ENCODE results near the gene FGF7. TPM values are rescaled to one million over a fixed set of nuclear protein-coding genes. Genes with fewer than 3 reads are reported as not detected.
A peak's percentile ranks its signal among the peaks of the same experiment; 100 is the strongest.
"Not testable (repeated sequence)": the region's sequence is repeated elsewhere in the genome, so short reads cannot be mapped to it uniquely, and the experiment has no call there.

The FGF7 gene
- total RNA-seq, 1 donor from 2014 or later, result not detected

DNA sequence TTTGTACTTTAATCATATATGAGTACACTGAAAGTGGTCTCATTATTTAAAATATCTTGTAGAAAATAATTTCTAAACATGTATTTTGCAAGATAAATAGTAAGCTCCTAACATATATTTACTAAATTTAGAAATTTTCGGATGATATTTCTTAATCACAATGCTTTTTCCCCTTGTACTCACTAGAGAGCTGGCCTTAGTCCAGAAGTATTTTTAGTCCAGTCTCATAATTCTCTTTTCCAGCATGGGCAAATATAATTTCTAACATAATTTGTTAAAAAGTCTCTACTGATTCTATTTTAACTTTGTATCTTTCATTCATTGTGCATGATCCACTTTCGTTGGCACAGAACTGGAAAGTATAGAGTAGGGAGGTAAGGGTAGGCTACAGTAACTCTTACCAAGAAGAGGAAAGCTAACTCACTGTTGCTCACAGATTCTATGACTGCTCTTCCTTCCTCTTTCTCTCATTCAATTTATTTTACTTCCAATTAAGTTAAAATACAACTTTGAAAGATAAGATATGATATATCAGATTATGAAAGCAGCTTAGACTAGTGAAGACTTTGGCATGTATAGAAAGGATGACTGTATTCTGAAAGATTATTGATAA, 39.3 kb downstream of the FGF7 start:
- no peak for DNase-seq (ENCODE audit: low read depth)
- TF ChIP-seq, protein P1, sequence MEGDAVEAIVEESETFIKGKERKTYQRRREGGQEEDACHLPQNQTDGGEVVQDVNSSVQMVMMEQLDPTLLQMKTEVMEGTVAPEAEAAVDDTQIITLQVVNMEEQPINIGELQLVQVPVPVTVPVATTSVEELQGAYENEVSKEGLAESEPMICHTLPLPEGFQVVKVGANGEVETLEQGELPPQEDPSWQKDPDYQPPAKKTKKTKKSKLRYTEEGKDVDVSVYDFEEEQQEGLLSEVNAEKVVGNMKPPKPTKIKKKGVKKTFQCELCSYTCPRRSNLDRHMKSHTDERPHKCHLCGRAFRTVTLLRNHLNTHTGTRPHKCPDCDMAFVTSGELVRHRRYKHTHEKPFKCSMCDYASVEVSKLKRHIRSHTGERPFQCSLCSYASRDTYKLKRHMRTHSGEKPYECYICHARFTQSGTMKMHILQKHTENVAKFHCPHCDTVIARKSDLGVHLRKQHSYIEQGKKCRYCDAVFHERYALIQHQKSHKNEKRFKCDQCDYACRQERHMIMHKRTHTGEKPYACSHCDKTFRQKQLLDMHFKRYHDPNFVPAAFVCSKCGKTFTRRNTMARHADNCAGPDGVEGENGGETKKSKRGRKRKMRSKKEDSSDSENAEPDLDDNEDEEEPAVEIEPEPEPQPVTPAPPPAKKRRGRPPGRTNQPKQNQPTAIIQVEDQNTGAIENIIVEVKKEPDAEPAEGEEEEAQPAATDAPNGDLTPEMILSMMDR (IDR thresholded peaks at IDR 0.05; ENCODE audit: insufficient read depth, low read length, poor library complexity, severe bottlenecking), result no peak
- H3K27me3 ChIP-seq (ENCODE audit: control insufficient read depth, insufficient read depth, low read length), result no peaks in the 10 kb centered on the region
- H3K36me3 ChIP-seq (ENCODE audit: control insufficient read depth, insufficient read depth, low read length), result no peaks in the 10 kb centered on the region
- no peak overlapping the region for H3K4me3 ChIP-seq (ENCODE audit: low read depth, low read length)

DNA sequence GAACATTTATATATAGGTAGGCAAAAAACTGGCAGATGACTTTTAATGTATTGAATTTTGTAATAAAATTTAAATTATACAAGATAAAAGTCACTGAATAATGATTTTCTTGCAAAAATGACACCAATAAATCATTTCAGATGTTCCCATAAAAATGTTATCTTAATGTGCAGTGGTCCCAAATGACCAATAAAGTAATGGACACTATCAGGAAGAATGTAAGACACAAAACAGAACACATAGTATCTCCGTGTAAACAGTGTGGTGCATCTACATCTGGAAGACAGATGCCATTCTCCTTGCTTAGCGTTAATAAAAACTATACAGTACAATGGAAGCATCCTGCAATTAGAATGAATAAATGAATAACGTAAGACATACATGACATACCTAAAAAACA, 41.5 kb downstream of the FGF7 start:
- DNase-seq (ENCODE audit: low read depth), result no peak
- Histone ChIP-seq H3K36me3 (ENCODE audit: control insufficient read depth, insufficient read depth, low read length) (no peaks in the 10 kb centered on the region), H3K4me3 (ENCODE audit: low read depth, low read length) (no peak overlapping the region), H3K27me3 (ENCODE audit: control insufficient read depth, insufficient read depth, low read length) (no peaks in the 10 kb centered on the region)
- TF ChIP-seq, protein P1 (IDR thresholded peaks at IDR 0.05; ENCODE audit: insufficient read depth, low read length, poor library complexity, severe bottlenecking), result no peak

DNA sequence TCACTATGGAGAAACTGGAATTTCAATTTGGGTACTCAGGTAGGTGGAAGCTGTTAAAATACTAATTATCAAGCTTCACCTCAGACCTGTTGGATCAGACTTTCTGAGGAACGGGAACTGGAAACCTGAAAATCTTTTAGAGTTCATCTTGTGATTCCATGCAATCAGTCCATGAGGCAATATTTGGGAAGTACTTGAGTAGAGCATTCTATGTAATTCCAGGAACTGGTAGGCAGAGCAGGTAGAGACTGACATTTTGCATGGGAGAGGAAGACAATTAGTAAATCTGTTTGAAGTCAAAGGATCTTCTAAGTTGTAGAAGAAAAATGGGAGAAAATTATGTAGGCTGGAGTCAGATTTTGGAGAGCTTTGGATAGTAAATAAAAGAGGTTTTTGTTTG, 43.1 kb downstream of the FGF7 start:
- Histone ChIP-seq H3K36me3 (ENCODE audit: control insufficient read depth, insufficient read depth, low read length) (no peaks in the 10 kb centered on the region), H3K27me3 (ENCODE audit: control insufficient read depth, insufficient read depth, low read length) (no peaks in the 10 kb centered on the region), H3K4me3 (ENCODE audit: low read depth, low read length) (no peak overlapping the region)
- DNase-seq (ENCODE audit: low read depth), result no peak
- TF ChIP-seq, protein P1 (IDR thresholded peaks at IDR 0.05; ENCODE audit: insufficient read depth, low read length, poor library complexity, severe bottlenecking), result no peak

DNA sequence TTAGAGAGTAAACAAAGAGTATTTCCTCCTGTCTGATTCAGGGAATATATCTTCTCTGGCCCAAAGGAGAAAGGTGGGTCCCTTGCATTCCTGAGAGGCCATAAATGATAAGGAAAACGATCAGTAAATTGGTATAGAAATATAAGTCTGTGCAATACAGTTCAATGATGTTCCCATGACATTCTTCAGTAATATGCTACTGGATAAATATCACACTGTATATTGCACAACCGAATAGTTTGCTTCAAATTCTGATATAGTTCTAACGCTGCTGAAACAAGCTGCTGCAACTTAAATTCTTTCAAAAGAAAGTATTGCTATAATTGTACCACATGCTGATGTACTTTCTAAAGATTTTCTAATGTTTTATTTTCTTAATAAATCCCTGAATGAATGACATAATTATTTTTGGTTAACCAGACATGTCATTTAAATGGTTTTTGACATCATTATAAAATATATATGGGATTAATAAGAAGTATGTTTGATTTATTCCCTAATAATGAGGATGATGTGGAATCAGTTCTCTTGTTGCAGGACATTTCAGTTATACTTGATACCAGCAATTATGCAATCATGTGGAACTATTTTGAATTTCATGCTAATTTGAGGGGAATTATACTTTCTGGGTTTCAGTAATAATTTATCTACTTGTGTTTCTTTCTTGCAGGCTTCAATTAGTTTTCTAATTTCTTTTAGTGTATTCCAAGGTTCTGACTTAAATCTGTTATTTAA, 44.9 kb downstream of the FGF7 start:
- H3K4me3 ChIP-seq (ENCODE audit: low read depth, low read length), result no peak overlapping the region
- H3K27me3 ChIP-seq (ENCODE audit: control insufficient read depth, insufficient read depth, low read length), result no peaks in the 10 kb centered on the region
- TF ChIP-seq, protein P1 (IDR thresholded peaks at IDR 0.05; ENCODE audit: insufficient read depth, low read length, poor library complexity, severe bottlenecking), result no peak
- no peaks in the 10 kb centered on the region for H3K36me3 ChIP-seq (ENCODE audit: control insufficient read depth, insufficient read depth, low read length)
- DNase-seq (ENCODE audit: low read depth), result no peak

DNA sequence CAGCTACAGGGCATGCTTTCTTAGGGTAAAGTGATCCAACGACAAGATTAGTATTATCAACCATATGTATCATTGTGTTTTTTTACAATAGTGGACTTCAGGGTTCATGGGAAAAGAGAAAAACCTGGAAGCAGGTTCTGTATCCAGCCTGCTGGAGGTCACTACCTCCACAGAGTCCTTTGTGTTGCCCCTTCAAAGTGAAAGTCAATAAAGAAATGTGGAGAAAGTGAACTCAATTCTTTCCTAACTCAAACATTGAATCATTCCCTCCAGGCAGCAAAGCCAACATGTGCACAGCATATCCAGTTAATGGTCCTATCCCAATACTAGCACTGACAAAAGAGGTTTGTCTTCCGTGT, 45.4 kb downstream of the FGF7 start:
- TF ChIP-seq, protein P1 (IDR thresholded peaks at IDR 0.05; ENCODE audit: insufficient read depth, low read length, poor library complexity, severe bottlenecking), result no peak
- Histone ChIP-seq H3K36me3 (ENCODE audit: control insufficient read depth, insufficient read depth, low read length) (no peaks in the 10 kb centered on the region), H3K27me3 (ENCODE audit: control insufficient read depth, insufficient read depth, low read length) (no peaks in the 10 kb centered on the region), H3K4me3 (ENCODE audit: low read depth, low read length) (no peak overlapping the region)
- DNase-seq (ENCODE audit: low read depth), result no peak

DNA sequence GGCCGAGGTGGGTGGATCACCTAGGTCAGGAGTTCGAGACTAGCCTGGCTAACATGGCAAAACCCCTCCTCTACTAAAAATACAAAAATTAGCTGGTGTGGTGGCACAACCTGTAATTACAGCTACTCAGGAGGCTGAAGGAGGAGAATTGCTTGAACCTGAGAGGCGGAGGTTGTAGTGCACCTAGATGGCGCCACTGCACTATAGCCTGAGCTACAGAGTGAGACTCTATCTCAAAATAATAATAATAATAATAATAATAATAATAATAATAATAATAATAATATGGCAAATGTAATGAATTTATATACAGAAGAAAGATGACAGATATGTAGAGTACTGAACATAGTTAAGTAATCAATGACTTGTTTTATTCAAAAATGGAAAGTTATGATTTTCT, 48.2 kb downstream of the FGF7 start:
- not testable (repeated sequence) for H3K36me3 ChIP-seq (ENCODE audit: control insufficient read depth, insufficient read depth, low read length); H3K4me3 ChIP-seq (ENCODE audit: low read depth, low read length); DNase-seq (ENCODE audit: low read depth); H3K27me3 ChIP-seq (ENCODE audit: control insufficient read depth, insufficient read depth, low read length)
- TF ChIP-seq, protein P1 (IDR thresholded peaks at IDR 0.05; ENCODE audit: insufficient read depth, low read length, poor library complexity, severe bottlenecking), result peak; percentile 31

Data from kidney epithelial cell (primary cell).